ENCODE measurements around the gene TMC6.
"Not testable (repeated sequence)": the region's sequence is repeated elsewhere in the genome, so short reads cannot be mapped to it uniquely, and the experiment has no call there.

TMC6 gene

DNA sequence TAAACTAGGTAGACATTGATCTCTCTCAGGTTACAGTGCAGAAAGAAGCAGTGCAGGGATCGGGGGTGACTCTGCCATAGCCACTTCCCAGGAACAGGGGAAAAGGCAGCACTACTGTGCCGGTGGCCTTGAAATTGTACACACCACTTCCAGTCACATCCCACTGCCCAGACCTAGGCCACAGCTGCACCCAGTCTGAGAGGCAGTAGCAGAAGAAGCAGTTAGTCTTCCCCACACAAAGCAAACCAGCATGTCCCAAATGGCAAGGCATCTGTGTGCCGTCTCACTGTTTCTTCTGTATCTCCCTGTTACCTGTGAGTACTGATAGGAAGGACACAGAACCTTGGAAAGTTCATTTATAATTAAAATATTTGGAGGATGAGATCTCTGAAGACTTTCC is 47.0 kb downstream of the TMC6 start:
- peak in 1 of 56 donors; percentile 8 for DNase-seq

DNA sequence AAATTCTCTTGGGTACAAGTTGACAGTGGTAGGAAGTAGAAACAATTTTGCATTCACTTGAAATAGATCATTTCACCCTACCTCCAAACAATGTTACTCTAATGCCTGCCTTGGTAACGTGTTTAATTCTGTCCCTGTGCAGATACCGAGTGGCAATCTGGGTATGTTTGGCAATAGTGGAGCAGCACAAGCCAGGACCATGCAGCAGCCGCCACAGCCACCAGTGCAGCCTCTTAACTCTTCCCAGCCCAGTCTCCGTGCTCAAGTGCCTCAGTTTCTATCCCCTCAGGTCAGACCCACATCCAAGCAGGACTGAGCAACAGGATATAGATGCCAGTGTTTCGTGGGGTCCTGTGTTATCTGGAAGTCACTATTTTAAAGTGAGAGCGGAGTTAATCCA is 49.3 kb downstream of the TMC6 start:
- DNase-seq = no peak

GRCh38 chr17:78075545-78075944 is 53.0 kb downstream of the TMC6 start:
- DNase-seq = peak in 43 of 56 donors; percentile 5 to 79 (median 51)

GRCh38 chr17:78075011-78075410 is 53.5 kb downstream of the TMC6 start:
- DNase-seq = no peak

DNA sequence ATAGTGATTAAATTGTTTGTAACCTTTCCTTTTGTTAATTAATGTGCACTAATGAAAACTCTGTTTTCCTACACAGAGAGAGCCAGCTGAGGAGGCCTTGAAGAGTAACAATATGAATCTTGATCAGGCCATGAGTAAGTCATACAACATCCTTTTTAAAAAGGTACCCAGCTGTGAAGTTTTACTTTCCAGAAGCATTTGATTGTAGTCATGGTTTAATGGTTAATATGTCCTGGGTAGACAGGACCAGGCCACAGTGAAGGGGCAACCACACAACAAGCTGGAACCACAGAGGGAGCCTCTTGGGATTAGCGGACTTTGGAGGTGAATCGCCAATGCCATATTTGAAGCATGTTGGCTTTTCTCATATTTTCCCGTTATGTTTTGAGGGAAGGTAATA is 55.6 kb downstream of the TMC6 start:
- no peak for DNase-seq

- no peak for DNase-seq
Measured at GRCh38 chr17:78069695-78070094, 58.9 kb downstream of the TMC6 start.

DNA sequence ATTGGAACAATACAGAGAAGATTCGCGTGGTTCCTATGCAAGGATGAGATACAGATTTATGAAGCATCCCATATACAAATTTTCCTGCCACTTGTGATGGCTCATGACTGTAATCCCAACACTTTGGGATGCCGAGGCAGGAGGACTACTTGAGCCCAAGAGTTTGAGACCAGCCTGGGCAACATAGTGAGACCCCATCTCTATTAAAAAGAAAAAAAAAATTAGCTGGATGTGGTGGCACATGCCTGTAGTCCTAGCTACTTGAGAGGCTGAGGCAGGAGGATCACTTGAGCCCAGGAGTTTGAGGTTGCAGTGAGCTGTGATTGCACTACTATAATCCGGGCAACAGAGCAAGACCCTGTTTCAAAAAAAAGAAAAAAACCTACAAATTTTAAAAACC is 61.6 kb downstream of the TMC6 start:
- DNase-seq = not testable (repeated sequence)

DNA sequence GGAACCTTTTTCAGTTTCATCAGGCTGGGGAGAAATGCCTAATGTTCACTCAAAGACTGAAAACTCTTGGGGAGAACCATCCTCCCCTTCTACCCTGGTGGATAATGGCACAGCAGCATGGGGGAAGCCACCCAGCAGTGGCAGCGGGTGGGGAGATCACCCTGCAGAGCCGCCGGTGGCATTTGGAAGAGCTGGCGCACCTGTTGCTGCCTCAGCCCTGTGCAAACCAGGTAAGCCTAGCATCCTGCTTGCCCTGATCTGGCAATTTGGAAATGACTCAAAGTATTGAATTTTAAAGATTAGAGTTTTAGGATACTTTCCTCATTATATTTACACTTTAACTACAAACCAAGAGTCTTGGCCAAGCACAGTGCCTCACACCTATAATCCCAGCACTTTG is 63.8 kb downstream of the TMC6 start:
- DNase-seq = no peak

GRCh38 chr17:78063489-78063888 is 65.1 kb downstream of the TMC6 start:
- no peak for DNase-seq

DNA sequence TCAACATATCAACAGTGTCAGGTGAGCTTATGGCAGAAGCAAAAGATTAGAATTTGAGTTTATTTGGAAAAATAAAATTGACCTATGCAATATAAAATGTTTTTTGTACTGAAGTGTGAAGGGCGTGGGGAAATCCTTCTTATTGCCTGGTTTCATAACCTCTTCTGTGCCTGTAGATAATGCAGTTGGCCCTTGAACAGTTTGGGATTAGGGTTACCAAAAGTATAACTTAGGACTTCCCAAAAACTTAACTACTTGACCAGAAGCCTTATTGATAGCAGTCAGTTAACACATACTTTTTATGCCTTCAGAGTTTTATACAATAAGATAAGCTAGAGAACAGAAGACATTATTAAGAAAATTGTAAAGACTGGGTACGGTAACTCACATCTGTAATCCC is 66.0 kb downstream of the TMC6 start:
- DNase-seq = no peak
